Measurements from ENCODE around the gene ERGIC1. TPM values are rescaled to one million over a fixed set of nuclear protein-coding genes. Genes with fewer than 3 reads are reported as not detected.
A peak's percentile ranks its signal among the peaks of the same experiment; 100 is the strongest.

The ERGIC1 gene
- total and polyA plus RNA-seq, 10 of the 15 experiments (the other 5 are each of a cell fraction or from before 2014, with no cell fraction given), result 8.8 to 104 (median 76.3) TPM

GRCh38 chr5:172815631-172816030 lies 18.4 kb upstream of the ERGIC1 start:
- H3K4me2 ChIP-seq (ENCODE audit: control insufficient read depth, insufficient read depth), result no peak overlapping the region
- H4K20me1 ChIP-seq (ENCODE audit: control insufficient read depth, insufficient read depth), result no peaks in the 10 kb centered on the region
- H3K9me3 ChIP-seq (replicated peaks; ENCODE audit: control insufficient read depth, insufficient read depth, low read length), result no peaks in the 10 kb centered on the region
- H3K36me3 ChIP-seq (ENCODE audit: control insufficient read depth in 2 of 2, insufficient read depth in 2 of 2, low read length in 1 of 2), result no peaks in the 10 kb centered on the region
- H3K27ac ChIP-seq (ENCODE audit: control insufficient read depth, insufficient read depth), result no peak overlapping the region
- in situ Hi-C loops (cut with MboI) (no loop called here), intact Hi-C loops (cut with micrococcal nuclease; ENCODE audit: unreplicated experiment) (no loop called here)
- no TSS peak for BruUV-seq (replicated peaks)
- DNase-seq (ENCODE audit: low read depth, low spot score), result no peak
- ChIA-PET POLR2A (no interaction called here), RAD21 (ENCODE audit: unreplicated experiment) (interaction anchor here (0.5 to 1.5 kb wide), 3 partner anchors 8 to 101 kb away, joined by 3 read pairs; no protein-coding TSS in a partner anchor), CTCF (interaction anchor here (1.3 to 1.6 kb wide), 2 partner anchors 13 to 101 kb away, joined by 3 to 4 read pairs; no protein-coding TSS in a partner anchor), SMC1A (ENCODE audit: uncharacterized antibody, unreplicated experiment) (interaction anchor here (1.2 to 1.4 kb wide), 2 partner anchors 14 to 25 kb away, joined by 4 to 6 read pairs; no protein-coding TSS in a partner anchor)
- no peak overlapping the region for H2AFZ ChIP-seq (ENCODE audit: control insufficient read depth, low read depth, low read length)
- FAIRE-seq, result no peak
- H3K4me3 ChIP-seq, result no peak overlapping the region
- no peaks in the 10 kb centered on the region for H3K27me3 ChIP-seq (replicated peaks in 1 of 2; ENCODE audit: control insufficient read depth in 2 of 2, insufficient read depth in 2 of 2, low read length in 1 of 2)
- no peak for ATAC-seq
- no peaks in the 10 kb centered on the region for H3K79me2 ChIP-seq (ENCODE audit: control insufficient read depth, insufficient read depth, low read length)
- no peaks in the 10 kb centered on the region for H3K4me1 ChIP-seq (ENCODE audit: control insufficient read depth, insufficient read depth, low read length)
- 23% methylated on average over 7 of the region's 7 CpGs for WGBS (ENCODE audit: insufficient coverage, insufficient replicate concordance, low lambda C conversion rate, missing lambda C conversion rate)
- H3K9ac ChIP-seq (ENCODE audit: control insufficient read depth, insufficient read depth, low read length), result no peak overlapping the region
- TF ChIP-seq WRNIP1 (IDR thresholded peaks at IDR 0.05; ENCODE audit: borderline replicate concordance, low read depth, low read length), result no peak
- no peak for TF ChIP-seq SRF (IDR thresholded peaks at IDR 0.05; ENCODE audit: low read depth in 2 of 2, low read length in 2 of 2)
- TF ChIP-seq SPI1 (IDR thresholded peaks at IDR 0.05; ENCODE audit: borderline replicate concordance, insufficient read depth, low read depth, low read length), result peak; percentile 44; the same call in 1 of the 2 replicates
- TF ChIP-seq FOXM1 (IDR thresholded peaks at IDR 0.05; ENCODE audit: low read depth, low read length), result no peak
- no peak for TF ChIP-seq NFXL1 (IDR thresholded peaks at IDR 0.05; ENCODE audit: borderline replicate concordance)
- no peak for TF ChIP-seq ZNF207 (IDR thresholded peaks at IDR 0.05; ENCODE audit: borderline replicate concordance)
- TF ChIP-seq MYC (IDR thresholded peaks at IDR 0.05; ENCODE audit: insufficient read depth, insufficient read length, insufficient replicate concordance, low read length, severe bottlenecking), result no peak
- 0 out of 2 replicates have a peak, but pooled peaks have one; percentile 18 for TF ChIP-seq RELB (IDR thresholded peaks at IDR 0.05; ENCODE audit: low read depth)
- TF ChIP-seq SKIL (IDR thresholded peaks at IDR 0.05; ENCODE audit: low read depth, poor library complexity, severe bottlenecking), result no peak
- TF ChIP-seq CHD1 (IDR thresholded peaks at IDR 0.05; ENCODE audit: low read depth, low read length), result no peak
- no peak for TF ChIP-seq EZH2 (IDR thresholded peaks at IDR 0.05; ENCODE audit: borderline replicate concordance, control insufficient read depth, low read depth, low read length)
- TF ChIP-seq SREBF1 (IDR thresholded peaks at IDR 0.05; ENCODE audit: low read length), result no peak
- TF ChIP-seq E2F4 (IDR thresholded peaks at IDR 0.05; ENCODE audit: low read depth, low read length), result no peak
- TF ChIP-seq RUNX3 (IDR thresholded peaks at IDR 0.05; ENCODE audit: low read length), result no peak
- TF ChIP-seq NFYA (IDR thresholded peaks at IDR 0.05; ENCODE audit: borderline replicate concordance, low read depth, low read length), result no peak
- TF ChIP-seq ZBED1 (IDR thresholded peaks at IDR 0.05; ENCODE audit: borderline replicate concordance), result no peak
- no peak for TF ChIP-seq ZSCAN29 (IDR thresholded peaks at IDR 0.05)
- TF ChIP-seq JUND (IDR thresholded peaks at IDR 0.05; ENCODE audit: low read depth, low read length), result no peak
- TF ChIP-seq PML (IDR thresholded peaks at IDR 0.05; ENCODE audit: low read length), result no peak
- no peak for TF ChIP-seq CBX3 (IDR thresholded peaks at IDR 0.05; ENCODE audit: borderline replicate concordance, low read depth)
- no peak for TF ChIP-seq JUNB (IDR thresholded peaks at IDR 0.05)
- no peak for TF ChIP-seq STAT3 (IDR thresholded peaks at IDR 0.05; ENCODE audit: low read depth, low read length)
- TF ChIP-seq HDGF (IDR thresholded peaks at IDR 0.05), result no peak
